Body of pancreas (tissue), 4 donors: ENCODE results near the gene ZFP30.

ENCODE experiments used
- POLR2A ChIP-seq, 3 donors: fragments of 450-650 bp; IDR thresholded peaks; one replicate each; pipeline ENCODE4 v1.6.1; 2016; ENCODE audit warnings: antibody characterized with exemption in 3 of 3, mild to moderate bottlenecking in 2 of 3
- TF ChIP-seq, protein P1 (sequence below), 7 experiments: fragments of 450-650 bp in 4 of 7; fragments of 200-600 bp in 3 of 7; sonication (generic) in 3 of 7; IDR thresholded peaks; one replicate each; pipeline ENCODE4 v1.5.1; 2016 to 2019; ENCODE audit warnings: antibody characterized with exemption in 7 of 7

DNA sequence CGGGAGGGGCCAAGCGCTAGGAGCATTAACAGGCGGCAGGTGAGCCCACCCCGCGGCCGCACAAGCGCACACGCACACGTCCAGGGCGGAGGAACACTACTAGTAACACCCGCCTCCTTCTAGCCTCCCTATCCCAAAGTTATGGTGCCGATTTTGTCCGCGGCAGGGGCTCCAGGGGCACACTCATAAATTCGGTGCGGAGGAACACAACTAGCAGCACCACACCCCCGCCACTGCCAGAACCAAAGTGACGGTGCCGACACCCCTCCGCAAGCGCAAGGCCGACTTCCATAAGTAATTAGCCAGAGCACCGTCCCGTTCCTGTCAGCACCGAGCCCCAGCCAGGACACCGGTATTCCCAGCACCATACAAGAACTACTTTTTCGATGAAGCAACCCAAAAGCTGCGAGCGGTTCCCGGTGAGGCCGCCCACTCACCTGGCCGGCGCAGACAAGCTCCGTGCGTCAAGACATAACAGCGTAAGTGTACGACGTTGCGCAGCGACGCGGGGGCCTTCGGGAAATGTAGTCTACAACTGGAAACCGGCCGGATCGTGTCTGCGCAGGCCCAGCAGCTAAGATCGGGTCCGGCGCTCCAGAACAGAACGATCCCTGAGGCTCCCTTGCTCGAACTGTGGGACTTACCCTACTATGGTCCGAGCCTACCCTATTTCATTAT, 60.8 kb downstream of the ZFP30 start, which contains the start of the genes ZNF540 and ZNF571:
- TF ChIP-seq, protein P1, sequence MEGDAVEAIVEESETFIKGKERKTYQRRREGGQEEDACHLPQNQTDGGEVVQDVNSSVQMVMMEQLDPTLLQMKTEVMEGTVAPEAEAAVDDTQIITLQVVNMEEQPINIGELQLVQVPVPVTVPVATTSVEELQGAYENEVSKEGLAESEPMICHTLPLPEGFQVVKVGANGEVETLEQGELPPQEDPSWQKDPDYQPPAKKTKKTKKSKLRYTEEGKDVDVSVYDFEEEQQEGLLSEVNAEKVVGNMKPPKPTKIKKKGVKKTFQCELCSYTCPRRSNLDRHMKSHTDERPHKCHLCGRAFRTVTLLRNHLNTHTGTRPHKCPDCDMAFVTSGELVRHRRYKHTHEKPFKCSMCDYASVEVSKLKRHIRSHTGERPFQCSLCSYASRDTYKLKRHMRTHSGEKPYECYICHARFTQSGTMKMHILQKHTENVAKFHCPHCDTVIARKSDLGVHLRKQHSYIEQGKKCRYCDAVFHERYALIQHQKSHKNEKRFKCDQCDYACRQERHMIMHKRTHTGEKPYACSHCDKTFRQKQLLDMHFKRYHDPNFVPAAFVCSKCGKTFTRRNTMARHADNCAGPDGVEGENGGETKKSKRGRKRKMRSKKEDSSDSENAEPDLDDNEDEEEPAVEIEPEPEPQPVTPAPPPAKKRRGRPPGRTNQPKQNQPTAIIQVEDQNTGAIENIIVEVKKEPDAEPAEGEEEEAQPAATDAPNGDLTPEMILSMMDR (IDR thresholded peaks at IDR 0.05), result no peak
- peak; percentile 51 to 84 (median 82) for TF ChIP-seq POLR2A (IDR thresholded peaks at IDR 0.05)
